ENCODE measurements around the gene ALG9. TPM values are rescaled to one million over a fixed set of nuclear protein-coding genes. Genes with fewer than 3 reads are reported as not detected.

The ALG9 gene
- total and polyA plus RNA-seq, 10 donors = 9.0 to 57.5 (median 27.0) TPM

DNA sequence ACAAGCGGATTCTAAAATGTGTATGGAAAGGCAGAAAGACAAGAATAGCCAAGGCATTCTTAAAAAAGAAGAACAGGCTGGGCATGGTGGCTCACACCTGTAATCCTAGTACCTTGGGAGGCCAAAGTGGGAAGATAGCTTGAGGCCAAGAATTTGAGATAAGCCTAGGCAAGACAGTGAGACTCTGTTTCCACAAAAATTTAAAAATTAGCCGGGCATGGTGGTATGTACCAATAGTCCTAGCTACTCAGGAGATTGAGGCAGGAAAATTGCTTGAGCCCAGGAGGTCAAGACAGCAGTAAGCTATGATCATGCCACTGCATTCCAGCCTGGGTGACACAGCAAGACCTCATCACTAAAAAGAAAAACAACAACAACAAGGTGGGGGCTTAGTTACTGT, 59.2 kb downstream of the ALG9 start:
- Histone ChIP-seq H3K4me3 (no peak overlapping the region), H3K4me1 (no peaks in the 10 kb centered on the region), H3K27me3 (replicated peaks in 1 of 7) (no peaks in the 10 kb centered on the region), H3K27ac (peak overlapping the region in 1 of 8 donors; percentile 0), H3K9me3 (no peaks in the 10 kb centered on the region), H3K36me3 (peaks cover 0 to 61% (median 18%) of the 10 kb centered on the region in 6 donors)
- TF ChIP-seq POLR2AphosphoS5 (IDR thresholded peaks at IDR 0.05) (no peak), POLR2A (IDR thresholded peaks at IDR 0.05) (no peak)
- TF ChIP-seq, protein P1, sequence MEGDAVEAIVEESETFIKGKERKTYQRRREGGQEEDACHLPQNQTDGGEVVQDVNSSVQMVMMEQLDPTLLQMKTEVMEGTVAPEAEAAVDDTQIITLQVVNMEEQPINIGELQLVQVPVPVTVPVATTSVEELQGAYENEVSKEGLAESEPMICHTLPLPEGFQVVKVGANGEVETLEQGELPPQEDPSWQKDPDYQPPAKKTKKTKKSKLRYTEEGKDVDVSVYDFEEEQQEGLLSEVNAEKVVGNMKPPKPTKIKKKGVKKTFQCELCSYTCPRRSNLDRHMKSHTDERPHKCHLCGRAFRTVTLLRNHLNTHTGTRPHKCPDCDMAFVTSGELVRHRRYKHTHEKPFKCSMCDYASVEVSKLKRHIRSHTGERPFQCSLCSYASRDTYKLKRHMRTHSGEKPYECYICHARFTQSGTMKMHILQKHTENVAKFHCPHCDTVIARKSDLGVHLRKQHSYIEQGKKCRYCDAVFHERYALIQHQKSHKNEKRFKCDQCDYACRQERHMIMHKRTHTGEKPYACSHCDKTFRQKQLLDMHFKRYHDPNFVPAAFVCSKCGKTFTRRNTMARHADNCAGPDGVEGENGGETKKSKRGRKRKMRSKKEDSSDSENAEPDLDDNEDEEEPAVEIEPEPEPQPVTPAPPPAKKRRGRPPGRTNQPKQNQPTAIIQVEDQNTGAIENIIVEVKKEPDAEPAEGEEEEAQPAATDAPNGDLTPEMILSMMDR (IDR thresholded peaks at IDR 0.05 in 8 of 11, conservative IDR thresholded peaks at IDR 0.05 in 3 of 11) = no peak
- no peak for DNase-seq
- intact Hi-C loops (cut with DNase I; ENCODE audit: low total_unique reads) = no loop called here
- 95 to 99% (median 98%) methylated on average over 2 of the region's 2 CpGs for WGBS, 5 donors

DNA sequence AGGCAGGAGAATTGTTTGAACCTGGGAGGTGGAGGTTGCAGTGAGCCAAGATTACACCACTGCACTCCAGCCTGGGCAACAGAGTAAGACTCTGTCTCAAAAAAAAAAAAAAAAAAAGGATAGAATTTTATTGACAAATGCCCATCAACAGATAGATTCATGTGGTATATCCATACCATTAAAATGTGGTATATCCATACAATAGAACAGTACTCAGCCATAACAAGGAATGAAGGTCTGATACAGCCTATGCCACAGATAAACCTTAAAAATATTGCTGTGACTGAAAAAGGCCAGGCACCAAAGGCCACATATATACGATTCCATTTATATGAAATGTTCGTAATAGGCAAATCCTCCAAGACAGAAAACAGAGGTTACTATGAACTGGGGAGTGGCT, 59.9 kb downstream of the ALG9 start:
- Histone ChIP-seq H3K27ac (no peak overlapping the region), H3K9me3 (no peaks in the 10 kb centered on the region), H3K4me1 (no peaks in the 10 kb centered on the region), H3K27me3 (replicated peaks in 1 of 7) (no peaks in the 10 kb centered on the region), H3K36me3 (peaks cover 0 to 63% (median 19%) of the 10 kb centered on the region in 6 donors), H3K4me3 (no peak overlapping the region)
- intact Hi-C loops (cut with DNase I; ENCODE audit: low total_unique reads) = no loop called here
- WGBS, 5 donors = 96 to 99% (median 99%) methylated on average over 2 of the region's 2 CpGs
- TF ChIP-seq POLR2A (IDR thresholded peaks at IDR 0.05) (no peak), POLR2AphosphoS5 (IDR thresholded peaks at IDR 0.05) (no peak)
- TF ChIP-seq, protein P1 (IDR thresholded peaks at IDR 0.05 in 8 of 11, conservative IDR thresholded peaks at IDR 0.05 in 3 of 11) = no peak
- DNase-seq = no peak

DNA sequence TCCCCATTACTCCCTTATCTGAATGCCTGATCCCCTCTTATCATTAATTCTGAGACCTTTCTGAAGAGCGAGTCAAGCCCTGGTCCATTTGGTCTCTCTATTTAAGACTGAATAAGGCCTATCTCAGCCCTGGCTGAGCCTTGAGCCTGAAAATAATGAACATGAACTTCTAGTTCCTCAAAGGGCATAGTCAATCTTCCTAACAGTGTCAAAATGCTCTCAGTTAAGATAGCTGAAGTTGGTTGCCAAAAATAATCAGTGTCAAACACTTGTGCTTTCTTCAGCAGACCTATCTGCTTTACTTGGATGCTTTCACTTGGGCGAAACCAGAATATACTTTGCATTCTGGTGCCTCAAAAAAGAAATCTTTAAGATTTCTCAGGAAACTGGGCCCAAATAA, 62.5 kb downstream of the ALG9 start:
- no peak for DNase-seq
- Histone ChIP-seq H3K27me3 (replicated peaks in 1 of 7) (no peaks in the 10 kb centered on the region), H3K4me3 (no peak overlapping the region), H3K4me1 (no peaks in the 10 kb centered on the region), H3K27ac (no peak overlapping the region), H3K36me3 (peaks cover 0 to 76% (median 30%) of the 10 kb centered on the region in 6 donors), H3K9me3 (no peaks in the 10 kb centered on the region)
- intact Hi-C loops (cut with DNase I; ENCODE audit: low total_unique reads) = no loop called here
- 93 to 100% (median 97%) methylated on average over 2 of the region's 2 CpGs for WGBS, 5 donors
- TF ChIP-seq, protein P1 (IDR thresholded peaks at IDR 0.05 in 8 of 11, conservative IDR thresholded peaks at IDR 0.05 in 3 of 11) = no peak

DNA sequence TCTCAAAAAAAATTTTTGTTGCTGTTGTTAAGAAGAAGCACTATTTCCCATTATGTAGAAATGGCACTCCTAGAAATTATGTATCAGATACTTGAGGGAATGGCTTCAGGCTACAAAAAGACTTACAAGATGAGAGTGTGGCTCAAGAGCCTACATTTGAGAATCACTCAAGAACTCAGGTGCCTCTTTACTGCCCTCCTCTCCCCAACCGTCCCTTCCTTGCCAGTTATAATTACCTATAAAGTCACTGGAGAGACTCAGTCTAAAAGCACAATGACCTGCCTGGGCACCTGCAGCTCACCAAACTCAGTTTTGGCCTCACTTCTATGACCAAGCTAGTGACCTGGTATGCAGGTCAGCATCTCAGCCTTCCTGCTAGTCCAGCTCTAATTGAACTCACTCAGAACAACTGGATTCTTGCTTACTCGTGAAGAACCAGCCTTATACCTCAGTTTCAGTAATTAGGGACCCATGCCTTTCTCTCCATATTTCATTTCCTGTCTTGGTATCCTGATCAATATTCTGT, 63.3 kb downstream of the ALG9 start:
- Histone ChIP-seq H3K9me3 (no peaks in the 10 kb centered on the region), H3K27me3 (replicated peaks in 1 of 7) (no peaks in the 10 kb centered on the region), H3K27ac (no peak overlapping the region), H3K36me3 (peaks cover 0 to 83% (median 30%) of the 10 kb centered on the region in 6 donors), H3K4me3 (no peak overlapping the region), H3K4me1 (no peaks in the 10 kb centered on the region)
- WGBS, 5 donors = 90 to 100% (median 98%) methylated on average over 2 of the region's 2 CpGs
- no peak for TF ChIP-seq POLR2A (IDR thresholded peaks at IDR 0.05)
- no peak for TF ChIP-seq POLR2AphosphoS5 (IDR thresholded peaks at IDR 0.05)
- TF ChIP-seq, protein P1 (IDR thresholded peaks at IDR 0.05 in 8 of 11, conservative IDR thresholded peaks at IDR 0.05 in 3 of 11) = no peak
- intact Hi-C loops (cut with DNase I; ENCODE audit: low total_unique reads) = no loop called here
- DNase-seq = no peak

All from spleen (tissue), 11 donors.